WTC11 (cell line): ENCODE results near the gene MAGED1. TPM values are rescaled to one million over a fixed set of nuclear protein-coding genes. Genes with fewer than 3 reads are reported as not detected.

Experiments
- ATAC-seq: fragments of 200-7000 bp; cut with Tn5 transposase; 2 replicates; pipeline ENCODE4 v1.10.0; 2021; ENCODE audit warnings: mild to moderate bottlenecking, moderate library complexity
- CTCF ChIA-PET: fragments of 300-600 bp; sonication (Branson Sonifier 250); formaldehyde crosslinking; loops from one replicate; lab custom pipeline; 2021; ENCODE audit warnings: antibody characterized with exemption; lab: Charles Lee
- POLR2A ChIA-PET: fragments of 350-600 bp; sonication (Branson Sonifier 250); formaldehyde crosslinking; loops from one replicate; lab custom pipeline; 2021; ENCODE audit warnings: antibody characterized with exemption; lab: Charles Lee
- DNase-seq: peaks from one replicate; pipeline ENCODE4 v3.0.0; 2021; ENCODE audit warnings: low spot score
- H3K27ac Mint-ChIP-seq: 2 replicates; pipeline ENCODE4 v1.8.0; 2021; ENCODE audit warnings: mixed read lengths
- H3K27me3 Mint-ChIP-seq: 2 replicates; pipeline ENCODE4 v1.8.0; 2021; ENCODE audit warnings: low read depth, mild to moderate bottlenecking, moderate library complexity, mixed read lengths
- H3K36me3 Mint-ChIP-seq: 2 replicates; pipeline ENCODE4 v1.8.0; 2021; ENCODE audit warnings: mixed read lengths
- H3K4me1 Mint-ChIP-seq: 2 replicates; pipeline ENCODE4 v1.8.0; 2022; ENCODE audit warnings: mixed read lengths
- H3K4me3 Mint-ChIP-seq: 2 replicates; pipeline ENCODE4 v1.8.0; 2021; ENCODE audit warnings: mild to moderate bottlenecking, moderate library complexity, mixed read lengths
- H3K9me3 Mint-ChIP-seq: 2 replicates; pipeline ENCODE4 v1.8.0; 2021; ENCODE audit warnings: mixed read lengths
- ETV6 ChIP-seq: sonication (generic); formaldehyde crosslinking; IDR thresholded peaks from 2 replicates; pipeline ENCODE4 v1.8.1; 2022; ENCODE audit warnings: mild to moderate bottlenecking, missing genetic modification reagents
- HMGA2 ChIP-seq: fragments of 250-450 bp; sonication (Bioruptor Pico); IDR thresholded peaks from 2 replicates; pipeline ENCODE4 v1.4.0; 2021; ENCODE audit warnings: mild to moderate bottlenecking, moderate library complexity
- JUN ChIP-seq: sonication (generic); formaldehyde crosslinking; IDR thresholded peaks from 2 replicates; pipeline ENCODE4 v1.8.0; 2023; ENCODE audit warnings: mild to moderate bottlenecking, missing genetic modification reagents
- NFYB ChIP-seq: sonication (generic); formaldehyde crosslinking; conservative IDR thresholded peaks from 2 replicates; pipeline ENCODE4 v1.8.0; 2022; ENCODE audit warnings: low read depth, missing genetic modification reagents
- SMAD4 ChIP-seq: sonication (generic); formaldehyde crosslinking; IDR thresholded peaks from 2 replicates; pipeline ENCODE4 v1.8.0; 2022; ENCODE audit warnings: mild to moderate bottlenecking, missing genetic modification reagents
- TCF7 ChIP-seq: sonication (generic); formaldehyde crosslinking; IDR thresholded peaks from 2 replicates; pipeline ENCODE4 v1.8.0; 2022; ENCODE audit warnings: mild to moderate bottlenecking, low read depth, missing genetic modification reagents, moderate library complexity
- ZNF232 ChIP-seq: sonication (generic); formaldehyde crosslinking; IDR thresholded peaks from 2 replicates; pipeline ENCODE4 v1.8.0; 2022; ENCODE audit warnings: mild to moderate bottlenecking, missing genetic modification reagents
- ZNF671 ChIP-seq: fragments of 250-450 bp; sonication (Bioruptor Pico); IDR thresholded peaks from 2 replicates; pipeline ENCODE4 v1.8.0; 2021; ENCODE audit warnings: mild to moderate bottlenecking
- total RNA-seq: library from RNA; stranded (reverse); gene quantifications from 3 replicates; pipeline ENCODE4 v1.2.3, GENCODE V29; 2021
- TF ChIP-seq, protein P1 (sequence below): fragments of 250-450 bp; sonication (Bioruptor Pico); IDR thresholded peaks from 2 replicates; pipeline ENCODE4 v1.9.0; 2021; ENCODE audit warnings: mild to moderate bottlenecking, borderline replicate concordance
- TF ChIP-seq, protein P2 (sequence below): sonication (generic); formaldehyde crosslinking; IDR thresholded peaks from 2 replicates; pipeline ENCODE4 v1.8.0; 2023; ENCODE audit warnings: missing genetic modification reagents
- TF ChIP-seq, protein P3 (sequence below): sonication (generic); formaldehyde crosslinking; IDR thresholded peaks from 2 replicates; pipeline ENCODE4 v1.8.1; 2023; ENCODE audit warnings: mild to moderate bottlenecking, missing genetic modification reagents, borderline replicate concordance
- TF ChIP-seq, protein P4 (sequence below): fragments of 250-450 bp; sonication (Bioruptor Pico); IDR thresholded peaks from 2 replicates; pipeline ENCODE4 v1.9.0; 2021; ENCODE audit warnings: mild to moderate bottlenecking

MAGED1 gene
- total RNA-seq, 1 experiment from 2014 or later: 135 TPM

DNA sequence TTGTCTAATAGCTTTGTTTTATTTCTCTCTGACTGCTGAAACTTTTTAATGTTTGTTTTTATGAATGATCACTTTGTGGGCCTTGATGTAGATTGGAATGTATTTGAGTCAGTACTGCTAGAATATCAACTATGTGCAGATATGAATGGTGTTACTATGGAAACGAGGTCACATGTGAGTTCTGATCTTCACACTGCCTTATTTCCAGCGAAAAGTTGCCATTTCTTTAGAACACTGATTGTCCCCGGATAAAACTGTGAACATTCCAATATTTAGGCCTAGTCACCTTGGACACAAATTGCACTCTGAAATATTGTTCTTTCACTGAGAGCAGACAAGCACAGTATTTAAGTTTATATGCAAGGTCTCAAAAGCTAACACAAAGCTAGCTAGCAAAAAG is 27.2 kb upstream of the MAGED1 start (continued):
- TF ChIP-seq, protein P1, sequence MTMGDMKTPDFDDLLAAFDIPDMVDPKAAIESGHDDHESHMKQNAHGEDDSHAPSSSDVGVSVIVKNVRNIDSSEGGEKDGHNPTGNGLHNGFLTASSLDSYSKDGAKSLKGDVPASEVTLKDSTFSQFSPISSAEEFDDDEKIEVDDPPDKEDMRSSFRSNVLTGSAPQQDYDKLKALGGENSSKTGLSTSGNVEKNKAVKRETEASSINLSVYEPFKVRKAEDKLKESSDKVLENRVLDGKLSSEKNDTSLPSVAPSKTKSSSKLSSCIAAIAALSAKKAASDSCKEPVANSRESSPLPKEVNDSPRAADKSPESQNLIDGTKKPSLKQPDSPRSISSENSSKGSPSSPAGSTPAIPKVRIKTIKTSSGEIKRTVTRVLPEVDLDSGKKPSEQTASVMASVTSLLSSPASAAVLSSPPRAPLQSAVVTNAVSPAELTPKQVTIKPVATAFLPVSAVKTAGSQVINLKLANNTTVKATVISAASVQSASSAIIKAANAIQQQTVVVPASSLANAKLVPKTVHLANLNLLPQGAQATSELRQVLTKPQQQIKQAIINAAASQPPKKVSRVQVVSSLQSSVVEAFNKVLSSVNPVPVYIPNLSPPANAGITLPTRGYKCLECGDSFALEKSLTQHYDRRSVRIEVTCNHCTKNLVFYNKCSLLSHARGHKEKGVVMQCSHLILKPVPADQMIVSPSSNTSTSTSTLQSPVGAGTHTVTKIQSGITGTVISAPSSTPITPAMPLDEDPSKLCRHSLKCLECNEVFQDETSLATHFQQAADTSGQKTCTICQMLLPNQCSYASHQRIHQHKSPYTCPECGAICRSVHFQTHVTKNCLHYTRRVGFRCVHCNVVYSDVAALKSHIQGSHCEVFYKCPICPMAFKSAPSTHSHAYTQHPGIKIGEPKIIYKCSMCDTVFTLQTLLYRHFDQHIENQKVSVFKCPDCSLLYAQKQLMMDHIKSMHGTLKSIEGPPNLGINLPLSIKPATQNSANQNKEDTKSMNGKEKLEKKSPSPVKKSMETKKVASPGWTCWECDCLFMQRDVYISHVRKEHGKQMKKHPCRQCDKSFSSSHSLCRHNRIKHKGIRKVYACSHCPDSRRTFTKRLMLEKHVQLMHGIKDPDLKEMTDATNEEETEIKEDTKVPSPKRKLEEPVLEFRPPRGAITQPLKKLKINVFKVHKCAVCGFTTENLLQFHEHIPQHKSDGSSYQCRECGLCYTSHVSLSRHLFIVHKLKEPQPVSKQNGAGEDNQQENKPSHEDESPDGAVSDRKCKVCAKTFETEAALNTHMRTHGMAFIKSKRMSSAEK (CRISPR knock-in tag): no peak
- TF ChIP-seq NFYB (CRISPR knock-in tag): no peak

DNA sequence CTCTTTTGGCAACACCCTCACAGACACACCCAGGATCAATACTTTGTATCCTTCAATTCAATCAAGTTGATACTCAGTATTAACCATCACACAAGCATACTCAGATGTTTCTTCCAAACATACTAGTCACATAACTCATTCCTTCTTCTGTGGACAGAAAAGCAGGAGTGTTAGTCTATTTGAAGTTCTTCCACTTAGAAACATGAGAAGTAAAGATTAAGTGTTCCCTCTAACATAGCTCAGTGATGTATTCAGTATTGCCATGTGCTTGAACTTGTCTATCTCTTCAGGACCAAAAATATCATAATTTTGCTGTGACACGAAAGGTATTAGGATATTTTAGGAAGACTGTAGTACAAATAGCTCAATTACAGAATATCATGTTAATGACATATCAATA is 25.8 kb upstream of the MAGED1 start:
- H3K9me3 Mint-ChIP-seq: peaks cover 3% of the 10 kb centered on the region; the same call in 1 of the 2 replicates
- ChIA-PET POLR2A (no interaction called here), CTCF (no interaction called here)
- H3K27me3 Mint-ChIP-seq: no peaks in the 10 kb centered on the region
- H3K4me1 Mint-ChIP-seq: peaks cover 10% of the 10 kb centered on the region
- no peak overlapping the region for H3K4me3 Mint-ChIP-seq
- no peak for DNase-seq
- peaks cover 4% of the 10 kb centered on the region; the same call in 1 of the 2 replicates for H3K36me3 Mint-ChIP-seq
- TF ChIP-seq, protein P2, sequence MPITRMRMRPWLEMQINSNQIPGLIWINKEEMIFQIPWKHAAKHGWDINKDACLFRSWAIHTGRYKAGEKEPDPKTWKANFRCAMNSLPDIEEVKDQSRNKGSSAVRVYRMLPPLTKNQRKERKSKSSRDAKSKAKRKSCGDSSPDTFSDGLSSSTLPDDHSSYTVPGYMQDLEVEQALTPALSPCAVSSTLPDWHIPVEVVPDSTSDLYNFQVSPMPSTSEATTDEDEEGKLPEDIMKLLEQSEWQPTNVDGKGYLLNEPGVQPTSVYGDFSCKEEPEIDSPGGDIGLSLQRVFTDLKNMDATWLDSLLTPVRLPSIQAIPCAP: no peak
- TF ChIP-seq, protein P3, sequence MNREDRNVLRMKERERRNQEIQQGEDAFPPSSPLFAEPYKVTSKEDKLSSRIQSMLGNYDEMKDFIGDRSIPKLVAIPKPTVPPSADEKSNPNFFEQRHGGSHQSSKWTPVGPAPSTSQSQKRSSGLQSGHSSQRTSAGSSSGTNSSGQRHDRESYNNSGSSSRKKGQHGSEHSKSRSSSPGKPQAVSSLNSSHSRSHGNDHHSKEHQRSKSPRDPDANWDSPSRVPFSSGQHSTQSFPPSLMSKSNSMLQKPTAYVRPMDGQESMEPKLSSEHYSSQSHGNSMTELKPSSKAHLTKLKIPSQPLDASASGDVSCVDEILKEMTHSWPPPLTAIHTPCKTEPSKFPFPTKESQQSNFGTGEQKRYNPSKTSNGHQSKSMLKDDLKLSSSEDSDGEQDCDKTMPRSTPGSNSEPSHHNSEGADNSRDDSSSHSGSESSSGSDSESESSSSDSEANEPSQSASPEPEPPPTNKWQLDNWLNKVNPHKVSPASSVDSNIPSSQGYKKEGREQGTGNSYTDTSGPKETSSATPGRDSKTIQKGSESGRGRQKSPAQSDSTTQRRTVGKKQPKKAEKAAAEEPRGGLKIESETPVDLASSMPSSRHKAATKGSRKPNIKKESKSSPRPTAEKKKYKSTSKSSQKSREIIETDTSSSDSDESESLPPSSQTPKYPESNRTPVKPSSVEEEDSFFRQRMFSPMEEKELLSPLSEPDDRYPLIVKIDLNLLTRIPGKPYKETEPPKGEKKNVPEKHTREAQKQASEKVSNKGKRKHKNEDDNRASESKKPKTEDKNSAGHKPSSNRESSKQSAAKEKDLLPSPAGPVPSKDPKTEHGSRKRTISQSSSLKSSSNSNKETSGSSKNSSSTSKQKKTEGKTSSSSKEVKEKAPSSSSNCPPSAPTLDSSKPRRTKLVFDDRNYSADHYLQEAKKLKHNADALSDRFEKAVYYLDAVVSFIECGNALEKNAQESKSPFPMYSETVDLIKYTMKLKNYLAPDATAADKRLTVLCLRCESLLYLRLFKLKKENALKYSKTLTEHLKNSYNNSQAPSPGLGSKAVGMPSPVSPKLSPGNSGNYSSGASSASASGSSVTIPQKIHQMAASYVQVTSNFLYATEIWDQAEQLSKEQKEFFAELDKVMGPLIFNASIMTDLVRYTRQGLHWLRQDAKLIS (CRISPR knock-in tag): no peak
- no peak for TF ChIP-seq HMGA2
- H3K27ac Mint-ChIP-seq: no peak overlapping the region
- no peak for ATAC-seq

DNA sequence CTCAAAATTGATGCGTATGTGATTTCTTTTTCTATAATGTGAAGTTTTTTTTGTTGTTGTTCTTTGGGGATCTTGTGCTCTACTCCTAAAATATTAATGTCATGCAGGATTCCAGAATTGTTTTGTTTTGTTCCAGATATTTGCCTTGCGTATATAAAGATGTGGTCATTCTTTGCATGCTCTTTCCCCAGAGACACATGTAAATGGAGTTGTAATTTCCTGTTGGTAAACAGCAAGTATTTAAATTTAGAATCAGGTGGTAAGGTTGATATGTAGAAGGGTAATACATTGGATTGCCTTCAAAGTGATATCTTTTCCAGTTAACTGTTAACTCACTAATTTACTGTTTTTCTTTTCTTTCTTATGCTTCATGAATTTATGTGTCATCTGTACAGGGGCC is 23.1 kb upstream of the MAGED1 start:
- ChIA-PET POLR2A (no interaction called here), CTCF (no interaction called here)
- no peaks in the 10 kb centered on the region for H3K9me3 Mint-ChIP-seq
- no peak overlapping the region for H3K27ac Mint-ChIP-seq
- H3K4me3 Mint-ChIP-seq: no peak overlapping the region
- H3K27me3 Mint-ChIP-seq: no peaks in the 10 kb centered on the region
- peaks cover 19% of the 10 kb centered on the region for H3K4me1 Mint-ChIP-seq
- DNase-seq: no peak
- peaks cover 4% of the 10 kb centered on the region; the same call in 1 of the 2 replicates for H3K36me3 Mint-ChIP-seq
- no peak for ATAC-seq
- TF ChIP-seq ZNF232 (CRISPR knock-in tag): no peak
- TF ChIP-seq JUN (CRISPR knock-in tag): no peak
- no peak for TF ChIP-seq ZNF671 (CRISPR knock-in tag)
- TF ChIP-seq ETV6 (CRISPR knock-in tag): no peak
- TF ChIP-seq SMAD4 (CRISPR knock-in tag): no peak
- TF ChIP-seq, protein P1 (CRISPR knock-in tag): no peak
- TF ChIP-seq TCF7 (CRISPR knock-in tag): no peak
- TF ChIP-seq, protein P4, sequence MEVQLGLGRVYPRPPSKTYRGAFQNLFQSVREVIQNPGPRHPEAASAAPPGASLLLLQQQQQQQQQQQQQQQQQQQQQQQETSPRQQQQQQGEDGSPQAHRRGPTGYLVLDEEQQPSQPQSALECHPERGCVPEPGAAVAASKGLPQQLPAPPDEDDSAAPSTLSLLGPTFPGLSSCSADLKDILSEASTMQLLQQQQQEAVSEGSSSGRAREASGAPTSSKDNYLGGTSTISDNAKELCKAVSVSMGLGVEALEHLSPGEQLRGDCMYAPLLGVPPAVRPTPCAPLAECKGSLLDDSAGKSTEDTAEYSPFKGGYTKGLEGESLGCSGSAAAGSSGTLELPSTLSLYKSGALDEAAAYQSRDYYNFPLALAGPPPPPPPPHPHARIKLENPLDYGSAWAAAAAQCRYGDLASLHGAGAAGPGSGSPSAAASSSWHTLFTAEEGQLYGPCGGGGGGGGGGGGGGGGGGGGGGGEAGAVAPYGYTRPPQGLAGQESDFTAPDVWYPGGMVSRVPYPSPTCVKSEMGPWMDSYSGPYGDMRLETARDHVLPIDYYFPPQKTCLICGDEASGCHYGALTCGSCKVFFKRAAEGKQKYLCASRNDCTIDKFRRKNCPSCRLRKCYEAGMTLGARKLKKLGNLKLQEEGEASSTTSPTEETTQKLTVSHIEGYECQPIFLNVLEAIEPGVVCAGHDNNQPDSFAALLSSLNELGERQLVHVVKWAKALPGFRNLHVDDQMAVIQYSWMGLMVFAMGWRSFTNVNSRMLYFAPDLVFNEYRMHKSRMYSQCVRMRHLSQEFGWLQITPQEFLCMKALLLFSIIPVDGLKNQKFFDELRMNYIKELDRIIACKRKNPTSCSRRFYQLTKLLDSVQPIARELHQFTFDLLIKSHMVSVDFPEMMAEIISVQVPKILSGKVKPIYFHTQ (CRISPR knock-in tag): no peak
